Smooth muscle cell (in vitro differentiated cells): Measurements from ENCODE around the gene CDK5. TPM values are rescaled to one million over a fixed set of nuclear protein-coding genes. Genes with fewer than 3 reads are reported as not detected.

Experiments
- polyA plus RNA-seq: library from polyadenylated mRNA; unstranded; fragments of >200 nt; fragmentation: Nextera tagmentation; extraction: Ambion mirVana; gene quantifications from 2 replicates; pipeline ENCODE4 v1.2.1, GENCODE V29; 2016
- total RNA-seq: library from RNA; depleted of rRNA; stranded (reverse); fragments of >200 nt; gene quantifications from 2 replicates; pipeline ENCODE4 v1.2.3, GENCODE V29; 2014

Gene CDK5
- total and polyA plus RNA-seq, 2 experiments from 2014 or later: 22.1 to 36.4 TPM

Other genes starting within 250 kb of the CDK5 start
- not detected in 2 replicates for gene AOC1, start 205.4 kb downstream of the CDK5 start, total RNA-seq
- gene AOC1, start 205.4 kb downstream of the CDK5 start, polyA plus RNA-seq: 0.45 TPM in 1 of 2 replicates, not detected in the other
- gene KCNH2, start 79.6 kb downstream of the CDK5 start, total RNA-seq: 12.9 and 13.3 TPM in 2 replicates
- gene KCNH2, start 79.6 kb downstream of the CDK5 start, polyA plus RNA-seq: 32.1 and 37.7 TPM in 2 replicates
- 3.4 and 6.2 TPM in 2 replicates for gene NOS3, start 66.9 kb downstream of the CDK5 start, total RNA-seq
- gene NOS3, start 66.9 kb downstream of the CDK5 start, polyA plus RNA-seq: 7.8 and 11.7 TPM in 2 replicates
- 1.7 and 2.6 TPM in 2 replicates for gene ATG9B, start 33.4 kb downstream of the CDK5 start, total RNA-seq
- gene ATG9B, start 33.4 kb downstream of the CDK5 start, polyA plus RNA-seq: 6.5 and 16.6 TPM in 2 replicates
- gene ABCB8, start 29.4 kb downstream of the CDK5 start, total RNA-seq: 17.3 and 23.4 TPM in 2 replicates
- gene ABCB8, start 29.4 kb downstream of the CDK5 start, polyA plus RNA-seq: 24.2 and 27.0 TPM in 2 replicates
- gene ASIC3, start 9.4 kb downstream of the CDK5 start, total RNA-seq: 2.2 and 2.3 TPM in 2 replicates
- 2.0 and 4.7 TPM in 2 replicates for gene ASIC3, start 9.4 kb downstream of the CDK5 start, polyA plus RNA-seq
- 42.3 and 89.3 TPM in 2 replicates for gene SLC4A2, start 1.7 kb upstream of the CDK5 start, total RNA-seq
- 96.4 and 104 TPM in 2 replicates for gene SLC4A2, start 1.7 kb upstream of the CDK5 start, polyA plus RNA-seq
- gene FASTK, start 22.9 kb upstream of the CDK5 start, total RNA-seq: 92.0 and 100 TPM in 2 replicates
- 177 and 188 TPM in 2 replicates for gene FASTK, start 22.9 kb upstream of the CDK5 start, polyA plus RNA-seq
- gene TMUB1, start 25.6 kb upstream of the CDK5 start, total RNA-seq: 30.3 and 35.9 TPM in 2 replicates
- gene TMUB1, start 25.6 kb upstream of the CDK5 start, polyA plus RNA-seq: 69.8 and 70.4 TPM in 2 replicates
- 27.2 and 29.8 TPM in 2 replicates for gene AGAP3, start 28.6 kb upstream of the CDK5 start, total RNA-seq
- gene AGAP3, start 28.6 kb upstream of the CDK5 start, polyA plus RNA-seq: 51.4 and 87.3 TPM in 2 replicates
- not detected in 2 replicates for gene GBX1, start 109.8 kb upstream of the CDK5 start, total RNA-seq
- not detected in 2 replicates for gene GBX1, start 109.8 kb upstream of the CDK5 start, polyA plus RNA-seq
- gene ASB10, start 129.4 kb upstream of the CDK5 start, total RNA-seq: not detected in 2 replicates
- gene ASB10, start 129.4 kb upstream of the CDK5 start, polyA plus RNA-seq: not detected in 2 replicates
- gene H2BK1, start 152.6 kb upstream of the CDK5 start, total RNA-seq: not detected in 2 replicates
- gene H2BK1, start 152.6 kb upstream of the CDK5 start, polyA plus RNA-seq: not detected in 2 replicates
- gene ABCF2, start 169.3 kb upstream of the CDK5 start, total RNA-seq: 30.5 and 35.1 TPM in 2 replicates
- gene ABCF2, start 169.3 kb upstream of the CDK5 start, polyA plus RNA-seq: 24.2 and 26.5 TPM in 2 replicates
- gene CHPF2, start 174.6 kb upstream of the CDK5 start, total RNA-seq: 42.3 and 43.7 TPM in 2 replicates
- gene CHPF2, start 174.6 kb upstream of the CDK5 start, polyA plus RNA-seq: 70.8 and 71.8 TPM in 2 replicates
- gene SMARCD3, start 190.8 kb upstream of the CDK5 start, total RNA-seq: 35.8 and 44.4 TPM in 2 replicates
- gene SMARCD3, start 190.8 kb upstream of the CDK5 start, polyA plus RNA-seq: 58.1 and 66.3 TPM in 2 replicates